ENCODE results near the gene RIMS1.

- TF ChIP-seq CTCF (IDR thresholded peaks at IDR 0.05 in 4 of 5, conservative IDR thresholded peaks at IDR 0.05 in 1 of 5) = no peak
- no peak for TF ChIP-seq POLR2A (IDR thresholded peaks at IDR 0.05)
Measured at GRCh38 chr6:72182337-72183246, 296.2 kb downstream of the RIMS1 start.

Measured in gastrocnemius medialis (tissue), 4 donors.